ENCODE results near the gene SDK2.

Gene SDK2

GRCh38 chr17:73471924-73472323, 172.3 kb downstream of the SDK2 start:
- no peak for DNase-seq (ENCODE audit: low read depth in 1 of 2, low spot score in 1 of 2)
- in situ Hi-C loops (cut with HindIII; ENCODE audit: low pct_unique_long_range_greater_than_20kb, low sequenced_read_pairs) = no loop called here
- TF ChIP-seq JUND (IDR thresholded peaks at IDR 0.05; ENCODE audit: low read depth) = no peak

DNA sequence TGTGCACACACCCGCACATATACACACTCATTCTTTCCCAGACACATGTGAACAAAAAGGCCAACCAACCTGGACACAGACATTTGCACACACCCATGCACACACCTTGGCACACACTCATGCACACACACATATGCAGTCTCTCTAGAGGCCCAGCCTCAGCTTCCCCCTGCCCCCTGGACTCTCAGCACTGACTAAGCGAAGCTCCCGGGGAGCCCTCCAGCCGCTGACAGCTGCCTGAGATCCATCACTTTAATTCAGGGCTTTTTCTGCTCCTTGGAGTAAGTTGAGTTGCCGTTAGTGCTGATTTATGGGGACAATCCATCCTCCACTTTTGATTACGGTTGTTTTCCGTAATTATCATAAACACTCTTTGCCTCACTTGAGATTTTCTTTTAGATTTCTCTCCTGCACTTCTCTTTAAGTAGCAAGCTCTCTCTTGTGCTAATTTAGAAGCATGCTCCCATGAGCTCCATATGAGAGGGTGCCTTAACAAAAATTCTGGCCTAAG, 173.9 kb downstream of the SDK2 start:
- no peak for DNase-seq (ENCODE audit: low read depth in 1 of 2, low spot score in 1 of 2)
- in situ Hi-C loops (cut with HindIII; ENCODE audit: low pct_unique_long_range_greater_than_20kb, low sequenced_read_pairs) = no loop called here
- no peak for TF ChIP-seq JUND (IDR thresholded peaks at IDR 0.05; ENCODE audit: low read depth)

DNA sequence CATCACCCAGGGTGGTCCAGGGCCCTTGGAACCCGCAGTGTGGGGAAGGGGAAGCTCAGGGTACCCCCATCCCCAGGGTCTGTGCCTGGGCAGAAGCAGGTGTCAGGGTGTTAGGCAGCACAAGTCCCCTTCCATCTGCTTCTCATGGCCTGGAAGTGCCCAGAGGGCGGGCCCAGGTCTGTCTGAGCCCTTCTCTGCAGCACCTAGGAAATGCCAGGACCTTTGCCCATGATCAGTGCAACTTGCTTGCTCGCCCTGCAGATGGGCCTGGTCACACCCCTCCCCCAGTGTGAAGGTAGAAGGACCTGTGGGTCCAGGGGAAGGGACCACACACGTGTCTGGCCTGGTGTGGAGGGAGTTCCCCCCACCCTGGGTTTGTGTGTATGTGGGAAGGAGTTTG, 174.9 kb downstream of the SDK2 start:
- in situ Hi-C loops (cut with HindIII; ENCODE audit: low pct_unique_long_range_greater_than_20kb, low sequenced_read_pairs) = no loop called here
- no peak for TF ChIP-seq JUND (IDR thresholded peaks at IDR 0.05; ENCODE audit: low read depth)
- no peak for DNase-seq (ENCODE audit: low read depth in 1 of 2, low spot score in 1 of 2)

DNA sequence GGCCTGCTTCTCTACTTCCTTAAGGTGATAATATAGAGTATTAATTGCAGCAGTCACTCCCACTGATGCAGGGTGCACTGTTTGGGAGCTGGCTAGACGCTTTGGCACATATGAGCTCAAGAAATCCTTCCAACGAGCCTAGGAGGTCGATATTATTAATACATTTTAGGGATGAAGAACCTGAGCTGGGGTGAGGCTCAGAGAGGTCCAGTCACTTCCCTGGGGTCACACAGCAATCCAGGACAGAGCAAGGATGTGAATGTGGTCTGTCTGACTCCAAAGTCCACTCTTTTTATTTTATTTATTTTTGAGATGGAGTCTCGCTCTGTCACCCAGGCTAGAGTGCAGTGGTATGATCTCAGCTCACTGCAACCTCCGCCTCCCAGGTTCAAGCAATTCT, 176.0 kb downstream of the SDK2 start:
- no peak for DNase-seq (ENCODE audit: low read depth in 1 of 2, low spot score in 1 of 2)
- TF ChIP-seq JUND (IDR thresholded peaks at IDR 0.05; ENCODE audit: low read depth) = no peak
- in situ Hi-C loops (cut with HindIII; ENCODE audit: low pct_unique_long_range_greater_than_20kb, low sequenced_read_pairs) = no loop called here

GRCh38 chr17:73467651-73468050, 176.6 kb downstream of the SDK2 start:
- no peak for DNase-seq (ENCODE audit: low read depth in 1 of 2, low spot score in 1 of 2)
- in situ Hi-C loops (cut with HindIII; ENCODE audit: low pct_unique_long_range_greater_than_20kb, low sequenced_read_pairs) = no loop called here
- TF ChIP-seq JUND (IDR thresholded peaks at IDR 0.05; ENCODE audit: low read depth) = no peak

- in situ Hi-C loops (cut with HindIII; ENCODE audit: low pct_unique_long_range_greater_than_20kb, low sequenced_read_pairs) = no loop called here
- no peak for TF ChIP-seq JUND (IDR thresholded peaks at IDR 0.05; ENCODE audit: low read depth)
- DNase-seq (ENCODE audit: low read depth in 1 of 2, low spot score in 1 of 2) = no peak
Observed at GRCh38 chr17:73466704-73467433, 177.4 kb downstream of the SDK2 start.

GRCh38 chr17:73465953-73466230, 178.4 kb downstream of the SDK2 start:
- in situ Hi-C loops (cut with HindIII; ENCODE audit: low pct_unique_long_range_greater_than_20kb, low sequenced_read_pairs) = no loop called here
- DNase-seq (ENCODE audit: low read depth in 1 of 2, low spot score in 1 of 2) = no peak
- no peak for TF ChIP-seq JUND (IDR thresholded peaks at IDR 0.05; ENCODE audit: low read depth)

DNA sequence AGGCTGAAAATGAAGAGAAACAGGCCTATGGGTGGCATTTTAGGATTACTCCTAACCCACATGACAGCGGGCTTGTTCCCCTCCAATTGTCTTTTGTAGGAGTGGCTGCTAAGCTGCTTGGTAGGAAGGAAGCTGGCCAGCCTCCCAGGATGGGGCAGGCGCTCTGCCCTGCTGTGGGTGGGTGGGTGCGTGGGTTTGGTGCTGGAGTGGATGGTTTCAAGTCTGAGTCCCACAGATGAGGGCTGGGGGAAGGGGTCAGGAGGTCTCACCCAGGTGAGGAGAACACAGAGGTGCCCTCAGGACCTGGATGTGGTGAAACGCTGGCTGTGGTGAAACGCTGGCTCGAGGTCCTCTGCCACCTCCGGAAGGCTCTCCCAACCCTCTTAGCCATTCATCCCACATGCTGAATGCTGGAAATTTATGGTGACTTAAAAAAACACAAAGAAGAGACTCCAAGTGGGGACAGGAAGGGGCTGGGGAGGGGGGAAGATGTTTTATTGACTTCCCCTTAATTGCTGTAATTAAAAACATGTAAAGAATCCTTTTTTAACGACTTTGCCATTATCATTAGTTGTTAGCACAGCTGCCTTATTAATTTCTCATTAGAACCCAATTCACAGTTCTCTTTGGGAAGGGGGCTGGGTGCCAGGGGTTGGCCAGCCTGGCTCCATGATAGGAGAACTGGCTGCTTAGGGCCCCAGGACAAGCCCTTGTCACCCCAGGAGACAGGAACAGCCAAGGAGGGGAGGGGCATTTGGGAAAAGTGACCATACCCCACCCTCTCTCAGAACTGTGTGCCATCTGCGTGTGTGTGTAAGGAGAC, 178.9 kb downstream of the SDK2 start:
- no peak for TF ChIP-seq JUND (IDR thresholded peaks at IDR 0.05; ENCODE audit: low read depth)
- no peak for DNase-seq (ENCODE audit: low read depth in 1 of 2, low spot score in 1 of 2)

DNA sequence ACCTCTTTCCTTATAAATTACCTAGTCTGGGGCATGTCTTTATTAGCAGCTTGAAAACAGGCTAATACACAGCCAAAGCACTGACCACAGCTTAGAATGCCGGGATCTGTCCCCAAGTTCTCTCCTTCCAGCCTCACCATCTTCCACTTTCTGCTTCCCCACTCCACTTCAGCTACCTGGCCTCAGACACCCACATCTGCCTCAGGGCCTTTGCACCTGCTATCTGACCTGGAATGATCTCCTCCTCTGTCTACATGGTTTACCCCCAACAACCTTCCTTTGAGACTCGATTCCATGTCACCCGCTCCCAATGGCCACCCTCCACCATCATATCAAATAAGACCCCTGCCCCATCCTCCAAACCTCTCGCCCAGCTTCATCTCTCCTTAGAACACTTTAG, 179.8 kb downstream of the SDK2 start:
- in situ Hi-C loops (cut with HindIII; ENCODE audit: low pct_unique_long_range_greater_than_20kb, low sequenced_read_pairs) = no loop called here
- DNase-seq (ENCODE audit: low read depth in 1 of 2, low spot score in 1 of 2) = no peak
- no peak for TF ChIP-seq JUND (IDR thresholded peaks at IDR 0.05; ENCODE audit: low read depth)

More for the DNA sequence above, 178.9 kb downstream of the SDK2 start:
- in situ Hi-C loops (cut with HindIII; ENCODE audit: low pct_unique_long_range_greater_than_20kb, low sequenced_read_pairs) = no loop called here

- in situ Hi-C loops (cut with HindIII; ENCODE audit: low pct_unique_long_range_greater_than_20kb, low sequenced_read_pairs) = no loop called here
Observed at GRCh38 chr17:73463821-73464220, 180.4 kb downstream of the SDK2 start.

GRCh38 chr17:73462823-73463222, 181.4 kb downstream of the SDK2 start:
- DNase-seq (ENCODE audit: low read depth in 1 of 2, low spot score in 1 of 2) = no peak
- in situ Hi-C loops (cut with HindIII; ENCODE audit: low pct_unique_long_range_greater_than_20kb, low sequenced_read_pairs) = no loop called here

More at GRCh38 chr17:73463821-73464220, 180.4 kb downstream of the SDK2 start:
- no peak for TF ChIP-seq JUND (IDR thresholded peaks at IDR 0.05; ENCODE audit: low read depth)
- no peak for DNase-seq (ENCODE audit: low read depth in 1 of 2, low spot score in 1 of 2)

GRCh38 chr17:73459980-73460379, 184.3 kb downstream of the SDK2 start:
- in situ Hi-C loops (cut with HindIII; ENCODE audit: low pct_unique_long_range_greater_than_20kb, low sequenced_read_pairs) = no loop called here
- no peak for DNase-seq (ENCODE audit: low read depth in 1 of 2, low spot score in 1 of 2)
- no peak for TF ChIP-seq JUND (IDR thresholded peaks at IDR 0.05; ENCODE audit: low read depth)

More at GRCh38 chr17:73462823-73463222, 181.4 kb downstream of the SDK2 start:
- no peak for TF ChIP-seq JUND (IDR thresholded peaks at IDR 0.05; ENCODE audit: low read depth)

GRCh38 chr17:73455767-73456166, 188.5 kb downstream of the SDK2 start:
- DNase-seq (ENCODE audit: low read depth in 1 of 2, low spot score in 1 of 2) = no peak
- in situ Hi-C loops (cut with HindIII; ENCODE audit: low pct_unique_long_range_greater_than_20kb, low sequenced_read_pairs) = no loop called here
- no peak for TF ChIP-seq JUND (IDR thresholded peaks at IDR 0.05; ENCODE audit: low read depth)
